Stimulated activated CD8-positive, alpha-beta memory T cell treated with anti-CD3 and anti-CD28 coated beads, Interleukin-4, amount 100 ng/mL, for 1 hour (primary cell): Measurements from ENCODE around the gene PNPLA3.
"Not testable (repeated sequence)": the region's sequence is repeated elsewhere in the genome, so short reads cannot be mapped to it uniquely, and the experiment has no call there.

ENCODE experiments used
- DNase-seq, 2 donors: peaks; one replicate each; pipeline ENCODE4 v3.0.0-alpha.2; 2020; ENCODE audit warnings: low read depth in 2 of 2, low spot score in 1 of 2

The PNPLA3 gene

DNA sequence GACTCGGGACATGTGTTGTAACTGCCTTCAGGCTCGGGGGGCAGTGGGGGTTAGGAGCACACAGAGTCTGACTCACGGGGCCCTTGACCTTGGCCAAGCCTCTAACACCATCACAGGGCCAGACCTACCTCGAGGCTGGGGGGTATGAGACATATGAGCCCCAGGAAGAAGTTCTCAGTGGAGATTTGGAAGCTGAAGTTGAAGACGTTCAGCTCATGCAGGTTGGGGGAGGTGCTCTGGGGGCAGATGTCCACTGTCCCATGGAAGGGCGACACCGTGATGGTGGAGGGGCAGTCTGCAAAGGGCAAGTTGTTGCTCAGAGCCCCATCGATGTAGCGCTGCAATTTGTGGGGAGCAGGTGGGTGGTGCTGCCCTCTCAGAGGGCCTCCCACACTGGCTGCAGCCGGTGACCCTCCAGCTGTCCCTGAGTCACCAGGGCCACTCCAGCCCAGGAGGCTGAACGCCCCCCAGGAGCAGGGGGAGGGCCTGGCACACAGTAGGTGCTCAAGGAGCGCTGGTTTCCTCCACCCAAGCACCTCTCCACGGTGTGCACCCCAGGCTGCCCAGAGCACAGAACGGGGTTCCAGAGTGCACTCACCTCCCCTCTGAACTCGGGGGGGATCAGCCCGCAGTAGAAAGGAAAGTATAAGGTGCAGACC is 34.3 kb upstream of the PNPLA3 start:
- no peak for DNase-seq

DNA sequence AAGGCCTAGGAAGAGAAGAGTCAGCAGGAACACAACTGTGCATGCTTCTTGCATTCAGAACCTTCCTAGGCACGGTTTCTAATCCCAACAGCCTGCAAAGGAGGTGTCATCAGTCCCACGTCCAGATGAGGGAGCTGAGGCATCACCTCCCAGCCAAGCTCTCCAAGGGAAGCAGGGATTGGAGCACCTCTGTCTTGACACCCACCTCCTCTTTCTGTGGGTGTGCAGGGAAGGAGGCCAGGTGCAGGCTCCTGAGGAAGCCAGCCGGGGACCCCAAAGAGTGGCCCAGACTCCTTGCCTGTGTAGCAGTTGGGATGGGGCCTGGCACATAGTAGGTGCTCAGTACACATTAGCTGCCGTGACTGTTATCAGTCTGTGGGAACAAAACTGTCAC is 33.7 kb upstream of the PNPLA3 start:
- DNase-seq = no peak

DNA sequence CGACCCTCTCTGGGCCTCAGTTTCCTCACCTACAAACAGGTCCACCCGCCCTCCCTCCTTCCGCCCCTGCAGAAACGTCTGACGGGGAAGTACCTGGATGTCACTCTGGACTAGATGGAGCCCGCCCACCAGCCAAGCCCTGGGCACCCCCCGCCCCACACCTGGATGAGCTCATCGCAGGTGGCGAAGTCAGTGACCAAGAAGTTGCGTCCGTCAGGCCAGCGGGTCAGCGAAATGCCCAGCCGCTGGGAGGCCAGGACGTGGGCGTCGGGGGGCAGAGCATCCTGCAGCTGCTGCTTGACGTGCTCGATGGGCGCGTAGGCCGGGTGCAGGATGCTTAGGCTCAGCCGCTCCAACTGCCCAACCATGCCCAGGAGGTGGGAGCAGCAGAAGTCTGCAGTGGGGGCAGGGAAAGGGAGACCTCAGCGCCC is 32.7 kb upstream of the PNPLA3 start:
- no peak for DNase-seq

DNA sequence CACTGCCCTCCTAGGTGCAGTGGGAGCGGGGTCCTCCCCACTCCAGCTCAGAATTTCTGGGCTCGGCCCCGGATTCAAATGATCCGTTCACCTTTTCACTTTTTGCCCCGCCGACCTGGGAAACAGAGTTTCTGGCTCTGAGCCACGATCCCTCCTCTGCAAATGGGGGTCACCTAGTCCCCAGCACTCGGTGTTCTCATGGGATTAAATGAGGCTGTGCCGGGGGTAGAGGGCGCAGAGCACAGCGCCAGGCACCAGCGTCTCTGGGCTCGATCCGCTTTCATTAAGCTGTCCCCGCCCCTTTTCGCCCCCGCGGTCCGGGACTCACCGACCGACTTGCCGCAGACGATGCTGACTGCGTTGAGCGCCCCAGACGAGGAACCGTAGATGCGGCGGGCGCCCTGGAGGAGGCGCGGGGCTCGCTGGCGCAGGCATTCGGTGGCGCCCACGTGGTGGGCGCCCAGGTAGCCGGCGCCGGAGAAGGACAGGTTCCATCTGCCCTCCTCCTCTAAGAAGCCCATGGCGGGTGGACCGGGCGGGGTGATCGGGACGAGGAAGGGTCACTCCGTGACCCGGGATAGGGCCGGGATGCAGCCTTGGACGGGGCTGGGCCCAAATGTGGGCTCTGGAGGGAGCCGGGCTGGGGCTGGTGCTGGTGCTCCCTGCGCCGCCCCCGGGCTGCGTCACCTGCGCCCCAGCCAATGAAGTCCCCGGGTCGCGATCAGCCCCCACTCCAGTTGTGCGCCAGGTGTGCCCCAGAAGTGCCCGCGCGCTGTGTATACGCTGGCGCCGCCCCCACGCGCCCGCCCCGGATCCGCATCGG is 32.0 kb upstream of the PNPLA3 start, which contains the start of gene PNPLA5:
PNPLA5 (minus strand) TSS at position 654 of the 823 bp plus-strand sequence; CDS start at position 521, 133 bp downstream.
- DNase-seq = no peak

DNA sequence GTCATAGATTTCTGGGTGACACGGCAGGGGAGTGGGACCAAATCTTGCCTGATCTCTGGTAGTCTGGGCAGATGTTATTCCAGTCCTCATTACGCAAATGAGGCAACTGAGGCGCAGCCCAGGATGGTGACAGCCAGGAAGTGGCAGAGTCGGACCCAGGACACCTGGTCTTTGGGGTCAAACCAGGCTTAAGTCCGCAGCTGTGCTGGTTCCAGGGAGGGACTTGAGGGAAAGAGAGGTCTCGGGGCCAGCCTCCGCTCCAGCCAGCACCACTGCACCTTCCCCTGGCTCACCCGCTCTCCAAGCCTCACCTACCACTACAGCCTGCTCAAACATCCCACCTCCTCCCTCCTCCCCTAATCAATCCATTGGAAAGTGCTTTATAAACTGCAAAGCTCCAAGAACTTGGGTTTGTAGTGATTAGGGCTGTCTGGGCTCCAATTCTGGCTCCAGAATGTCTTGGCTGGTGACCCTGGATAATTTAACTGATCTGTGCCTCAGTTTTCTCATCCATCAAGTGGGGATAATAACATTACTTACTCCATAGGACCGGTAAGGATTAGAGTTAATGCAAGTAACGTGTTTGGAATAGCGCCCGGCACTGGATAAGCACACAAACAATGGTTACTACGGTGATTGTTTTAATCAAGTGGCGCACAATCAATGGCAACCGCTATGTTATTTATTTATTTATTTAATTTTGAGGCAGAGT is 31.3 kb upstream of the PNPLA3 start:
- DNase-seq = no peak

DNA sequence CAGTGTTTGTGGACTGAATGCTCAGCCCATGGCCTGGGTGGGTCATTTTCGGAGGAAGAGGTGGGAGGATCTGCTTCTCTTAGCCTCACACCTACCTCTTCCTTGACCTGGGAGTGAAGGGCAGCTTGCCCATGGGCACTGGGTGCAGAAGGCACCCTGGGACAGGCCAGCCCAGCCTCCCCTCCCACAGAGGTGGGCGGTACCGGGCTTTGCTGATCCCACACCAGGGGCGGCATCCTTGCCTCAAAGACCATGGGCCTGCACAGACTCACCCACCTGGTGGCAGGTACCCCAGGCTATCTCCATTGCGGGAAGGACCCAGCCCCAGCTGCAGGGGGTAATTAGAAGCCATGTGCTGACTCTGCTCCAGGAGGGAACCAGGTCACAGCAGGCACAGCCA is 30.3 kb upstream of the PNPLA3 start:
- no peak for DNase-seq

DNA sequence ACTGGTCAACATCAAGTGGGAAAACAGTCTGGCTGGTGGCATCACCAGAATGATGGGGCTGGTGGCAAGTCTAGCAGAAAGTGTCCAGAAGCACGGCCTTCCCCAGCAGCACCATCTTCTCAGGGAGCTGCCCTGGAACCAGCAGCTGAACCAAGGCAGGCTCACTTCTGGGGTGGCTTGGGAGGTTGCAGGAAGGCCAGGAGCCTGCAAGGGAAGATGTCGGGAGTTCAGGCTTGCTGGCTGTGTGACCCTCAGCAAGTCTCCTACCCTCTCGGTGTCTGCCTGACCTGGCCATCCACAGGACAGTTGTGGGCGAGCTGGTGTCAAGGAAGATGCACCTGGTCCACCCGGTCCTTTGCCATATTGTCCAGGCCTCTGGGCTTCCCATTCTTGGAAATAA is 29.5 kb upstream of the PNPLA3 start:
- no peak for DNase-seq

DNA sequence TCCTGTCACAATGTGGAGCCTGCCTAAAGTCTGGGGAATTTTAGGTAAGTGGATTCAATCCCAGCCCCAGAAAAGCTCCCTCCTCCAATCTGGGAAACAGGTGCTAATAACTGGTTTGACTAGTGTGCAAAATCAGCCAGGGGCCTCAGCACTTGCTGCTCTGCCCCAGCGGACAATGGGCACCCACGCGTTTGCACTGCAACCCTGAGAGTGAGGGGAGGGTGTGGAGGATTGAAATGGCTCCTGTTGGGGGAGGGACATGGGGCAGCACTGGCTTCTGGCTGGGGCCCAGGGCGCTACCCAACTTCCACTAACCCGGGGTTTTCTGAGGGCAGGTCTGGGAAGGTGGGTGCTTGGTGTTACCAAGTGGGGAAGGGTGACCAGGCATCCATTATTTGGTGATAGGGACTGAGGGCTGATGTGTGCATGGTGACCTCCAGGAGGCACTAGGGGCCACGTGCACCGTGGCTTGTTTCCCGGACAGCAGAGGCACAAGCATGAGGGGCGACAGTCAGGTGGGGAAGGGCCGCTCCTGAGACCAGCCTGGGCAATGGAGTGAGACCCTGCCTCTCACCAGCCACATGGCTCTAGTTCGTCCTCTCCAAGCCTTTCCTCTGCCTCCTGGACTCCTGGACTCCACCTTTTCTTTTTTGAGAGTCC is 27.5 kb upstream of the PNPLA3 start:
- DNase-seq = no peak

DNA sequence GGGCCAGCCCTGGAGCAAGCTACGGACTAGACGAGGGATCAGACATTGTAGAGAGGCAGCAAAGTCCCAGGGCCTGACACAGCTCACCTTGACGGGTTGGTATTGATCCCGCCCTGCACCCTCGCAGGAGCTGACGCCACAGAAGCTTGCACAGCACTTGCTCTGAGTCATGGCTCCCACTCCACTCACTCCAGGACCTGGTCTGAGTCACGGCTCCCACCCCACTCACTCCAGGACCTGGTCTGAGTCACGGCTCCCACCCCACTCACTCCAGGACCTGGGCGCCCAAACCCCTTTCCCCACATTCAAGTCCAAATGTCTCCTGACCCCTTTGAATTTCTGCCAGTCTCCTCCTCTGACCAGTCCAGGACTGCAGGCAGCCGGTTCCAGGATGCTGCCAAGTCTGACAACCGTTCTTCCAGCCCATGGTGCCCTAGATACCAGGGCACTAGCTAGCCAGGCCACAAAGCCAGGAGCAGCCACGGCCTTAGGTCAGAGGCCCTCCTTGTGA is 25.8 kb upstream of the PNPLA3 start:
- no peak for DNase-seq

DNA sequence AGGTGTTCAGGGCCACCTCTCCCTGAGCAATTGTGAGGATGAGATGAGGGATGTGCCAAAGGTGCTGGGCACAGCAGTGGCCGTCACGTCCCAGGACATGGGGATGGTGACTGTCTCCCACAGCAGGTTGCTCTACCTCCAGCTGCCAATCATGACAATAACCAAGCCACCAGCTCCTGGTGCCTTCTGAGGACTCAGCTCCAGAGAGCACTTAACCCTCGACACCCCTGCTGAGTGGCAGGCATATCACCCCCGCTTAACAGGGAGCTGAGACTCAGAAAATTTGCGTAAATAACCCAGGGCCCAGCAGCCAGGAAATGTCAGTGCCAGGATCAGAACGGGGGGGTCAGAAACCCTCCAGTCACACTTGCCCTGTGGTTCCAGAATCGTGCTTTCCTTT is 23.4 kb upstream of the PNPLA3 start:
- DNase-seq = no peak

DNA sequence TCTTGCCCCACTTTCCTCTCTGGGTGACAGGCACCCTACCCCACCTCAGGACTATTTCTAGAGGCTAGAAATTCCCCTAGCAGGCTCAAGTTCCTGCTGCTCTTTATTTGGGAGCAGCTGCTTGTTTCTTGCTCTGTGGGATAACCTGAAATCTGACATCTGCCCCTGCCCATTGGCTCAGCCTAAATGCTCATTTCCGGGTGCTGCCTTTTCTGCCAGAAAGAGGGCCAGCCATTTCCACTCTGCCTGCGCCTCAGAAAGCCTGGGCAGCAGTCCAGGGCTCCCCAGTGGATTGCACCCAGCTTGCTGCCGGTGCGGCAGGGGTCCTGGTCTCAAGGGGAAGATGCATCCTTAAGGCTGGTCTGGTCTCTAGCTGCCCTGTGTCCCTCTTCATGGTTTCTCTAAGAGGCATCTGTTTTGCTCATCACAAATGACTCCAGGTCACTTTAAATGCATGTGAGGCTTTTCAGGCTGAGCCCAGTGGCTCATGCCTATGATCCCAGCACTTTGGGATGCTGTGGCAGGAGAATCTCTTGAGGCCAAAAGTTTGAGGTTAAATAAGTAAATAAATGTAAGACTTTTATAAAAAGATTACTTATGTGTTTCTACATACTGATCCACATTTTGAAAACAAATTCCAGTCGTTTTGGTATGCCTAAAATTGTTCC is 21.5 kb upstream of the PNPLA3 start:
- no peak for DNase-seq

DNA sequence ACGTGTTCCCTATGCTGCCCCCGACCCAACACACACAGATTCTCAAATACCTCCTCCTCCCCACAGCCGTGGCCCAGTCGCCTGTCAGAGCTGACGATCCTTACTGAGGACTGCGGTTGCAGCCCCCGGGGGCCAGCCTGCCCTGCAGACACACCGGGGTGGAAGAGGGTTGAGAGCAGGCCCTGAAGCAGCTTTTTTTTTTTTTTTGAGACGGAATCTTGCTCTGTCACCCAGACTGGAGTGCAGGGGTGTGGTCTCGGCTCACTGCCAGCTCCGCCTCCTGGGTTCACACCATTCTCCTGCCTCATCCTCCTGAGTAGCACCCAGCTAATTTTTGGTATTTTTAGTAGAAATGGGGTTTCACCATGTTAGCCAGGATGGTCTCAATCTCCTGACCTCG is 20.6 kb upstream of the PNPLA3 start:
- DNase-seq = not testable (repeated sequence)

DNA sequence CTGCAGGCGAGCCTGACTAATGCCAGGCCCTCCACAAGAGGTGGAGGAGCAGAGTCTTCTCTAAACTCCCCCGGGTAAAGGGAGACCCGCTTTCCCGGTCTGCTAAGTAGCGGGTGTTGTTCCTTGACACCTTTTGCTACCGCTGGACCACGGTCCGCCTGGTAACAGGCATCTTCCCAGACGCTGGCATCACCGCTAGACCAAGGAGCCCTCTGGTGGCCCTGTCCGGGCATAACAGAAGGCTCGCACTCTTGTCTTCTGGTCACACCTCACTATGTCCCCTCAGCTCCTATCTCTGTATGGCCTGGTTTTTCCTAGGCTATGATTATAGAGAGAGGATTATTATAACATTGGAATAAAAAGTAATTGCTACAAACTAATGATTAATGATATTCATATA is 19.2 kb upstream of the PNPLA3 start:
- DNase-seq = not testable (repeated sequence)

DNA sequence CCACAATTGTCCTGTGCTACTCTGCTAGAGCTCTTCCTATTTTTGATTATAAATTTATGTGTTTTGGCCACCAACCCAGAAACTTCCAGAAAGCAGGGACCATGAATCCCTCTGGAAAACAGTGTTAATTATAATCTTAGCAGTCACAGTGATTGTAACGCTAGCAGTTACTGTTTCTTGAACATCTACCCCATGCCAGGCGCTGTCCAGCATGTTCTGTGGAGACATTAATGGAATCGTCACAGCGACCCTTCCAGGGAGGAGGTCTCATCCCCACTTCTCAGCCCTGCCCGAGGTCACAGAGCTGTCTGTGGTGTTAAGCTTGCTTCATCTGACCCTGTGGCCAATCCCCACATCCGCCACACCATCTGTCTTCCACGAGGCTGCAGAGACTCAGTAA is 17.9 kb upstream of the PNPLA3 start:
- no peak for DNase-seq

DNA sequence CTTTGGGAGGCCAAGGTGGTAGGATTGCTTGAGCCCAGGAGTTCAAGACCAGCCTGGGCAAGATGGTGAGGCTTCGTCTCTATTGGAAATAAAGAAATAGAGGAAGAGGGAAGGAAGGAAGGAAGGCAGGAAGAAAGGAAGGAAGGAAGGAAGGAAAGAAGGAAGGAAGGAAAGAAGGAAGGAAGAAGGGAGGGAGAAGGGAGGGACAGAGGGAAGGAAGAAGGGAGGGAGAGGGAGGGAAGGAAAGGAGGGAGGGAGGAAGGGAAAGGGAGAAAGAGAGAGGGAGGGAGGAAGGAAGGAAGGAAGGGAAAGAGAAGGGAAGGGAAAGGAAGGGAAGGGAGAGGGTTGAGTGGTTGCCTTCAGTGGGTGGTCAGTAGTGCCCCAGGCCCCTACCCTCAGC is 13.9 kb upstream of the PNPLA3 start:
- DNase-seq = no peak

DNA sequence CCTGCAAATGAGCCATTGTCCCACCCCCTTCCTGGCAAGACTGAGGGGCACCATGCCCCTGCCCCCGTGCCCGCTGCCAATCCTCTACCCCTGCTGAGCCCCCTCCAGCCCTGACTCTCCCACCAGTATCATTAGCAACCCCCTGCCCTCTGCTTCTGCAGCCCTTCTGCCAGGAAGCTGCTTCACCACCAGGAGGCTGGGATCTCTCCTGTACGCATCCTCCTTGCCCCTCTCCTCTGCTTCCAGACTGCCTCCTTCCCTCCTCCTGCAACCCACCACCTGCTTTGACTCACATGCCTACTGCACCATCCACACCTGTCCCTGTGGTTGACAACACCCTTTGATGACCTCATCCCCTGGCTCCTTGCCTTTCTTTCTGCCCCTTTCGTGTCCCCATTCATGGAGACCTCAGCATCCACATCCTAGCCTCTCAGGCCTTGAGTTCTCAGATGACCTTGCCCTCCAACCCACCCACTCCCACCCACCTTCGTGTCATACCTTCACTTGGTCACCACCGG is 13.4 kb upstream of the PNPLA3 start:
- DNase-seq = no peak

DNA sequence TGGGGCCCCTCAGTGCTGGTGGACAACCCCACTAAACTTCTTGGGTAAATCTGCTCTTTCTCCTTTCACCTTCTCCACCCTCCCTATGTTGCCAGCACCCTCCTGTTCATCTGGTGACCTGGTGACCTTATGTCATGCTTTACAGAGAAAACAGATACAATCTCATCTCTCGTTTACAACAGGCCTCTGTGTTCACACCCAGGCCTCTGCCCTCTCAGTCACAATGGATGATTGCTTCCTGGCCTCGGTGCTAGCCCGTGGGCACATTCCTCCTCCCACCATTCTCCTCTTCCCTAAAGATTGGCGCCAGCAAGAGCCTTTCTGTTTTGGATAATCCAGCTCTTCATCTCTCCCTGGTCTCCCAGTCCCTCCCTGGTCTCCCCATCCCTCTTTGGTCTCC is 12.3 kb upstream of the PNPLA3 start:
- no peak for DNase-seq

DNA sequence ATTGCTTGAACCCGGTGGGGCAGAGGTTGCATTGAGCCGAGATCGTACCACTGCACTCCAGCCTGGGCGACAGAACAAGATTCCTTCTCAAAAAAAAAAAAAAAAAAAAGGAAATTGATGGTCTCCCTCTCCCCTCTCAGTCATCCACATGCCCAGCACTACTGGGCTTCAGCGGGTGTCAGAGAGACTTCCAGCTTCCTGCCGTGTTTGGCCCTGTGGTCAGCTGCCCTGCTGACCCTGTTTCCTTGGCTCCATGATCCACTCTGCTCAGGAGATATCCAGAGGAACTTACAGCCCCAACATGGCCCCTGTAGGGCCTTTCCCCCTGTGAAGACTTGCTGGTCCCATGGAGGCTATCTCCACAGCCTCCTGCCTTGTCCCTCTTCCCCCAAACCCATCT is 6.1 kb upstream of the PNPLA3 start:
- DNase-seq = no peak

DNA sequence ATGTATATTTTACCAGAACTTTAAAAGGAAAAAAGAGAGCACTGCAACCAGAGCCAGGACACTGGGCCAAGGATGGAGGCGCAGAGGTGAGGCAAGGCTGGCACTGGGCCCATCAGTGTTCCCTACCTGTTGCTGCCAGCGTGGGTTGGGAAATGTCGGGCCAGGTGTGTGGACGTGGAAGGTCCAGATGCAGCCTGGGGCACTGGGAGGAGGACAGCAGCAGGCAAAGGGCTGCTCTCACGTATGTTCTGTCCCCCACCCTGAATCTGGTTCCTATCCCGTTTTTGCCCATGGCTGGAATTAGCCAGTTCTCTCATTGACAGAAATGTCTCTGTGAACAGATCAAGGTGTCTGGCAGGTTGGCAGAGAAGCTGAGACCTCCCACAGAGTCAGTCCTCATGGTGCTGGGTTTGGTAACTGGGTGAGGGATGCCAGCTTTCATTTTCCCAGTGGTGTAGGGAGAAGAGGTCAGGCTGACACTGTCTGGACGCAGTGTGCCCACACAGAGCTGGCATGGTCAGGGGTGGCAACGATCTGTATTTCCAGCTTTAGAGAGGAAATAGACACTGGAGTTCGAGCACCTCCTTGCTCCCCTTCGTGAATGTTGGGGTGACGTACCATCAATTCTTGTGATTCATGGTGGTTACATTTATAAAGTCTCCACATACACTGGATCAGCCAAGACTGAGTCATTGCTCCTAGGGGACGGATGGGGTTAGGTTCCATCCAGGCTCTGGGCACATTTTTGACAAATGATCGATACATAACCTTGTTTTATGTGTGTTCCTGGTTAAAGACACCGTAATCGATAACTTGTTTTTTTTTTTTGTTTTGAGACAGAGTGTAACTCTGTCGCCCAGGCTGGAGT is 4.3 kb upstream of the PNPLA3 start:
- DNase-seq = no peak

DNA sequence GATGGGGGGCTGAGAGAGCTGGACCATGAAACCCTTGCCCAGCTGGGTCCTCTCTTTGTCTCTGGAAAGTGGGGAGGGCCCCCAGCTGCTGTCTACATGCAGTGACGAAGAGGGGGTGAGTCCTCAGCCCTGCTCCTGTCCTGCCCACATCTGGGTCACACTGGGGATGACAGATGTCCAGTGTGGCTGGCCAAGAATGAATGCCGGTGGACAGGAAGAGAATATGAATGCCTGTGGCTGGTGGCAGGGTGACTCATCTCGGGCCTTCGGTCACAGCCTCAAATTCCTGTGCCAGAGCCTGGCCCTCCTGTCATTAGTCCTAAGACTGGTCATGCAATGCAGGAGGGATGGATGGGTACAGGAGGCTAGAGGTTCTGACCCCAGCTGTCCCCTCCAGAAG is 2.2 kb upstream of the PNPLA3 start:
- no peak for DNase-seq
